ENCODE data around the gene ARFGEF3.

DNA sequence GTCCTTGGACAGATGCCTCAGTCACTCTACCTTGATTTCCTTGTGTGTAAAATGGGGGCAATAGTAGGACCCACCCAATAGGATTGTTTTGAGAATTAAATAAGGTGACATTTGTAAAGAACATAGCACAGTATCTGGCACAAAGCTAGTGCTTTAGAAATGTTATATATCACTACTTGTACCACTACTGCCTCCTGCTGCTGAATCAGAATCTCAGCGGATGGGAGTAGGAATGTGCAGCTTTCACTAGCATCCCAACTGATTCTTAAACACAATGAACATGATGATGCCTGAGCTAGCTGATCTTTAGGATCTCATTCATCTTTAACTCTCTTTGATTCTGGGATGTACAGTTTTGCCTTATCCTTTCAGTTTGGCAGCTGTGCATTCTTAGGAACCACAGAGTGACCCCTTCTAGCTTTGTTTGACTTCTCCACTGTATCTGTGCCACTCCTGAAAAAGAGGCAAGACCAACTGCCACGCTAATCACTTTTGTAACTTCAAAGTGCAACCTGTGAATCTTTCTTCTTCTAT lies 49.4 kb downstream of the ARFGEF3 start:
- TF ChIP-seq, protein P1, sequence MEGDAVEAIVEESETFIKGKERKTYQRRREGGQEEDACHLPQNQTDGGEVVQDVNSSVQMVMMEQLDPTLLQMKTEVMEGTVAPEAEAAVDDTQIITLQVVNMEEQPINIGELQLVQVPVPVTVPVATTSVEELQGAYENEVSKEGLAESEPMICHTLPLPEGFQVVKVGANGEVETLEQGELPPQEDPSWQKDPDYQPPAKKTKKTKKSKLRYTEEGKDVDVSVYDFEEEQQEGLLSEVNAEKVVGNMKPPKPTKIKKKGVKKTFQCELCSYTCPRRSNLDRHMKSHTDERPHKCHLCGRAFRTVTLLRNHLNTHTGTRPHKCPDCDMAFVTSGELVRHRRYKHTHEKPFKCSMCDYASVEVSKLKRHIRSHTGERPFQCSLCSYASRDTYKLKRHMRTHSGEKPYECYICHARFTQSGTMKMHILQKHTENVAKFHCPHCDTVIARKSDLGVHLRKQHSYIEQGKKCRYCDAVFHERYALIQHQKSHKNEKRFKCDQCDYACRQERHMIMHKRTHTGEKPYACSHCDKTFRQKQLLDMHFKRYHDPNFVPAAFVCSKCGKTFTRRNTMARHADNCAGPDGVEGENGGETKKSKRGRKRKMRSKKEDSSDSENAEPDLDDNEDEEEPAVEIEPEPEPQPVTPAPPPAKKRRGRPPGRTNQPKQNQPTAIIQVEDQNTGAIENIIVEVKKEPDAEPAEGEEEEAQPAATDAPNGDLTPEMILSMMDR (conservative IDR thresholded peaks at IDR 0.05): 0 out of 2 replicates have a peak, but pooled peaks have one; percentile 2
- TF ChIP-seq ZFX (IDR thresholded peaks at IDR 0.05): no peak

Measured in C4-2B (cell line).